PC-9 (cell line): ENCODE data around the gene ICA1. TPM values are rescaled to one million over a fixed set of nuclear protein-coding genes. Genes with fewer than 3 reads are reported as not detected.

ENCODE experiments used
- BruUV-seq: library from RNA; stranded (reverse); fragments of 400-500 nt; replicated peaks from 2 replicates; lab custom pipeline; 2021; lab: Mats Ljungman, UMichigan
- CTCF ChIA-PET: fragments of 300-600 bp; sonication (Branson Sonifier 250); formaldehyde crosslinking; loops from one replicate; lab custom pipeline; 2022; ENCODE audit warnings: antibody characterized with exemption; lab: Charles Lee
- POLR2A ChIA-PET: fragments of 300-600 bp; sonication (Branson Sonifier 250); formaldehyde crosslinking; loops from one replicate; lab custom pipeline; 2022; ENCODE audit warnings: antibody characterized with exemption; ENCODE audit not compliant: unreplicated experiment; lab: Charles Lee
- DNase-seq, 2 experiments: peaks; one replicate each; pipeline versions ENCODE4 v3.0.0 to v3.0.0-alpha.2; 2015 to 2022; ENCODE audit warnings: mixed read lengths in 1 of 2
- H2AFZ ChIP-seq: fragments of 200-600 bp; sonication (generic); 2 replicates; pipeline ENCODE4 v1.8.1; 2017; ENCODE audit warnings: antibody characterized with exemption
- H3F3A ChIP-seq: fragments of 200-600 bp; sonication (generic); 2 replicates; pipeline ENCODE4 v1.8.1; 2017; ENCODE audit warnings: antibody characterized with exemption, mild to moderate bottlenecking, low read depth; ENCODE audit not compliant: insufficient read depth
- H3K27ac ChIP-seq: fragments of 200-600 bp; sonication (generic); 2 replicates; pipeline ENCODE4 v1.6.1; 2016; ENCODE audit warnings: mixed run types
- H3K27me3 ChIP-seq: fragments of 200-600 bp; sonication (generic); 2 replicates; pipeline ENCODE4 v1.6.1; 2016; ENCODE audit warnings: low read depth, mixed run types; ENCODE audit not compliant: insufficient read depth
- H3K36me3 ChIP-seq: fragments of 200-600 bp; sonication (generic); 2 replicates; pipeline ENCODE4 v1.6.1; 2016; ENCODE audit warnings: low read depth, mixed run types
- H3K4me1 ChIP-seq: fragments of 200-600 bp; sonication (generic); replicated peaks from 2 replicates; pipeline ENCODE4 v1.6.1; 2016; ENCODE audit warnings: mixed run types; ENCODE audit not compliant: insufficient read depth
- H3K4me2 ChIP-seq: fragments of 200-600 bp; sonication (generic); 2 replicates; pipeline ENCODE4 v1.6.1; 2017; ENCODE audit warnings: mixed run types
- H3K4me3 ChIP-seq: fragments of 200-600 bp; sonication (generic); 2 replicates; pipeline ENCODE4 v1.6.1; 2016; ENCODE audit warnings: mixed run types
- H3K79me2 ChIP-seq: fragments of 200-600 bp; sonication (generic); 2 replicates; pipeline ENCODE4 v1.6.1; 2017; ENCODE audit warnings: low read depth, mixed run types
- H3K9me2 ChIP-seq: fragments of 200-600 bp; sonication (generic); 2 replicates; pipeline ENCODE4 v1.8.1; 2017; ENCODE audit warnings: mild to moderate bottlenecking; ENCODE audit not compliant: insufficient read depth
- H3K9me3 ChIP-seq: fragments of 200-600 bp; sonication (generic); 2 replicates; pipeline ENCODE4 v1.8.1; 2016; ENCODE audit warnings: low read depth; ENCODE audit not compliant: insufficient read depth
- H4K20me1 ChIP-seq: fragments of 200-600 bp; sonication (generic); 2 replicates; pipeline ENCODE4 v1.8.1; 2017; ENCODE audit not compliant: insufficient read depth
- EZH2 ChIP-seq: fragments of 200-600 bp; sonication (generic); IDR thresholded peaks from 2 replicates; pipeline ENCODE4 v1.8.0; 2017; ENCODE audit warnings: antibody characterized with exemption, low read depth
- intact Hi-C: fragments of 100-400 bp; cut with micrococcal nuclease; formaldehyde crosslinking; loops from one replicate; pipeline ENCODE4 v1.10.0; 2022; ENCODE audit not compliant: unreplicated experiment
- total RNA-seq: library from RNA; stranded (reverse); gene quantifications from 2 replicates; pipeline ENCODE4 v1.2.3, GENCODE V29; 2021
- TF ChIP-seq, protein P1 (sequence below): fragments of 200-600 bp; sonication (generic); conservative IDR thresholded peaks from 2 replicates; pipeline ENCODE4 v1.6.1; 2017; ENCODE audit warnings: mixed run types, antibody characterized with exemption, mild to moderate bottlenecking, moderate library complexity

ICA1 gene
- total RNA-seq, 1 experiment from 2014 or later, result 33.8 TPM

DNA sequence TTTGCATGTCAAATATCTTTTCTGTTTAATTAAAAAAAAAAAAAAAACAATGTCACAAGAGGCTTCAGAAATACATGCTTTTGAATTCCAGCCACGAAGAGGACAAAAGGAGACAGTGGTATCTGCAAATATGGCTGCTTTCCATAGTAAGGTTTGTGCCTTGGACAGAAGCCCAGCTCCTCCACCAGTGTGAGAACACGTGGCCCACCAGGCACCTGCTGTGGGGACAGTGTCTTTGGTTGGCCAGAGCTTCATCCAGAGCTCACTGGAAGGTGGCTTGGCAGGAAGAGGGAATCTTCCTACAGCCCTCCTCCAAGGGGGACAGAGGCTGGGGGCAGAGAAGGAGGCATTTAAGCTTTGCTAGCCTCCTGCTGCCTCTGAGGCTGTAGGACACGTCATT, 148.8 kb downstream of the ICA1 start:
- Histone ChIP-seq H3K4me3 (no peak overlapping the region), H3K4me2 (no peak overlapping the region), H4K20me1 (no peaks in the 10 kb centered on the region), H3K36me3 (no peaks in the 10 kb centered on the region), H3K4me1 (peaks cover 14% of the 10 kb centered on the region), H3K9me2 (no peaks in the 10 kb centered on the region), H3K9me3 (no peaks in the 10 kb centered on the region), H2AFZ (no peak overlapping the region), H3K27me3 (no peaks in the 10 kb centered on the region), H3K79me2 (no peaks in the 10 kb centered on the region), H3F3A (peaks cover 11% of the 10 kb centered on the region; the same call in 1 of the 2 replicates), H3K27ac (no peak overlapping the region)
- intact Hi-C loops, result no loop called here
- POLR2A ChIA-PET, result no interaction called here
- no peak for DNase-seq
- TF ChIP-seq, protein P1, sequence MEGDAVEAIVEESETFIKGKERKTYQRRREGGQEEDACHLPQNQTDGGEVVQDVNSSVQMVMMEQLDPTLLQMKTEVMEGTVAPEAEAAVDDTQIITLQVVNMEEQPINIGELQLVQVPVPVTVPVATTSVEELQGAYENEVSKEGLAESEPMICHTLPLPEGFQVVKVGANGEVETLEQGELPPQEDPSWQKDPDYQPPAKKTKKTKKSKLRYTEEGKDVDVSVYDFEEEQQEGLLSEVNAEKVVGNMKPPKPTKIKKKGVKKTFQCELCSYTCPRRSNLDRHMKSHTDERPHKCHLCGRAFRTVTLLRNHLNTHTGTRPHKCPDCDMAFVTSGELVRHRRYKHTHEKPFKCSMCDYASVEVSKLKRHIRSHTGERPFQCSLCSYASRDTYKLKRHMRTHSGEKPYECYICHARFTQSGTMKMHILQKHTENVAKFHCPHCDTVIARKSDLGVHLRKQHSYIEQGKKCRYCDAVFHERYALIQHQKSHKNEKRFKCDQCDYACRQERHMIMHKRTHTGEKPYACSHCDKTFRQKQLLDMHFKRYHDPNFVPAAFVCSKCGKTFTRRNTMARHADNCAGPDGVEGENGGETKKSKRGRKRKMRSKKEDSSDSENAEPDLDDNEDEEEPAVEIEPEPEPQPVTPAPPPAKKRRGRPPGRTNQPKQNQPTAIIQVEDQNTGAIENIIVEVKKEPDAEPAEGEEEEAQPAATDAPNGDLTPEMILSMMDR, result no peak
- no TSS peak for BruUV-seq
- CTCF ChIA-PET, result no interaction called here

DNA sequence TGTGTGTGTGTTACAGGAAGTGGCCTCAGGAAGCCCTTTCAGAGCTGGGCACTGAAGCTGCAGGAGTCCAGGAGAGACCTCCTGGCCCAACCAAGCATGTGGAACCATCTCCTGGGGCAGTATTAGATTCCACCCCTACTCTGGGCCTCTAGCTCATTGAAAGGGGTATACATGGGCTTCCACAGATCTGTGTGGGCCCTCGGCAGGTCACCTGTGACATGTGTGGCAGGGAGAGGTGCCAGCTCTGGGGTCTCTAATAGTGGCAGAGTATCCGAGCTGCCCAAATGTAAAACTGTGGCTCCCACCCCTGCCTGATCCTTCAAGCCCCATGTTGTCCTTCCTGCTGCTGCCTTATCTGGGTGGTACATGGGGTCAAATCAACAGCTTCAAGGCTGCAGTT, 149.3 kb downstream of the ICA1 start:
- Histone ChIP-seq H4K20me1 (no peaks in the 10 kb centered on the region), H3K9me3 (no peaks in the 10 kb centered on the region), H3K79me2 (no peaks in the 10 kb centered on the region), H3K36me3 (no peaks in the 10 kb centered on the region), H3K27ac (no peak overlapping the region), H3K4me3 (no peak overlapping the region), H3K9me2 (no peaks in the 10 kb centered on the region), H3K27me3 (no peaks in the 10 kb centered on the region), H2AFZ (no peak overlapping the region), H3F3A (peaks cover 11% of the 10 kb centered on the region; the same call in 1 of the 2 replicates), H3K4me1 (peaks cover 14% of the 10 kb centered on the region), H3K4me2 (no peak overlapping the region)
- CTCF ChIA-PET, result no interaction called here
- POLR2A ChIA-PET, result no interaction called here
- no peak for TF ChIP-seq EZH2
- TF ChIP-seq, protein P1, result no peak
- no TSS peak for BruUV-seq
- no peak for DNase-seq
- intact Hi-C loops, result no loop called here

DNA sequence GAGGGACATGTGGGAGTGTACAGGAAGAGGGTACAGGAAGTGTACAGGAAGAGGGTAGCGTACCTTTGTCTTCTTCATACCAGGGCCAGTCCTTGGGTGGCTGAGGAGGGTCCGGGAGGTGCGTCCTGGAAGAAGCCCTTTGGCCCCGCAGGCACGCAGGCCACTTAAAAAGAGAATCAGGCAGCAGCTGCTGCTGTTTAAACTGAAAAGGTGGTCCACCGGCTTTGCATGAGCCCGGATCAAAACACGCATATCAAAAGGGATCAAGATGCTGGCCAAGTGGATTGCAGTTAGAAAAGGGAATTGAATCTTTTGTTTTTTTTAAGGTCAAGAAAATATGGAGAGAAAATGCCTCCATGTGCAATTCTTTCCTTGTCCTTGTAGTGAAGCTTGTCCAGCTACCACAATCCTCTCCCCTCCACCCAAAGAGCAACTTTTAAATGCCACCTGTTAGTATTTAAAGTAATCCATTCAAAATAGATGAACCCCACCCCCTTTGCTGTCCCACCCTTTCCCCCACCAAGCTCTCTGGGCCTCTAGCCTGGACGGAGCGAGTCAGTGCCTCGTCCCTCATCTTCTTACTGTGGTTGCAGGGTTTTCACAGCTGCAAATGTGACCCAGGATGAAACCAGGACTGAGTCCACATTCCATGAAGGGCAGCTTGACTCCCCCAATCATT, 150.5 kb downstream of the ICA1 start:
- CTCF ChIA-PET, result no interaction called here
- no peak for TF ChIP-seq EZH2
- TF ChIP-seq, protein P1, result no peak
- H4K20me1 ChIP-seq, result no peaks in the 10 kb centered on the region
- BruUV-seq, result no TSS peak
- no peaks in the 10 kb centered on the region for H3K36me3 ChIP-seq
- H3K79me2 ChIP-seq, result no peaks in the 10 kb centered on the region
- H3K4me1 ChIP-seq, result peaks cover 14% of the 10 kb centered on the region
- no peak overlapping the region for H3K4me3 ChIP-seq
- H3K4me2 ChIP-seq, result no peak overlapping the region
- H3K27me3 ChIP-seq, result no peaks in the 10 kb centered on the region
- no peak overlapping the region for H3K27ac ChIP-seq
- intact Hi-C loops, result no loop called here
- no peaks in the 10 kb centered on the region for H3K9me3 ChIP-seq
- H3F3A ChIP-seq, result peaks cover 11% of the 10 kb centered on the region; the same call in 1 of the 2 replicates
- no peaks in the 10 kb centered on the region for H3K9me2 ChIP-seq
- POLR2A ChIA-PET, result no interaction called here
- DNase-seq, result no peak
- H2AFZ ChIP-seq, result no peak overlapping the region
